NB4 (cell line): ENCODE measurements around the gene COPB2.
"Not testable (repeated sequence)": the region's sequence is repeated elsewhere in the genome, so short reads cannot be mapped to it uniquely, and the experiment has no call there.

Experiments used
- DNase-seq: peaks from one replicate; pipeline ENCODE4 v3.0.0; 2010; ENCODE audit warnings: low read depth
- H3K4me3 ChIP-seq: one replicate; pipeline ENCODE4 v1.5.1; 2011; ENCODE audit warnings: mild to moderate bottlenecking, low read depth, low read length, moderate library complexity
- MYC ChIP-seq: IDR thresholded peaks from 2 replicates; pipeline ENCODE4 v1.6.1; 2011; ENCODE audit warnings: low read depth, low read length
- POLR2A ChIP-seq: IDR thresholded peaks from 2 replicates; pipeline ENCODE4 v1.6.1; 2011; ENCODE audit warnings: mild to moderate bottlenecking; ENCODE audit not compliant: insufficient read length; ENCODE audit errors: extremely low read depth
- TF ChIP-seq, protein P1 (sequence below): IDR thresholded peaks from one replicate; pipeline ENCODE4 v1.5.1; 2012; ENCODE audit warnings: low read depth, low read length
- TF ChIP-seq, protein P2 (sequence below): IDR thresholded peaks from 2 replicates; pipeline ENCODE4 v1.6.1; 2011; ENCODE audit warnings: low read depth, low read length

The COPB2 gene

DNA sequence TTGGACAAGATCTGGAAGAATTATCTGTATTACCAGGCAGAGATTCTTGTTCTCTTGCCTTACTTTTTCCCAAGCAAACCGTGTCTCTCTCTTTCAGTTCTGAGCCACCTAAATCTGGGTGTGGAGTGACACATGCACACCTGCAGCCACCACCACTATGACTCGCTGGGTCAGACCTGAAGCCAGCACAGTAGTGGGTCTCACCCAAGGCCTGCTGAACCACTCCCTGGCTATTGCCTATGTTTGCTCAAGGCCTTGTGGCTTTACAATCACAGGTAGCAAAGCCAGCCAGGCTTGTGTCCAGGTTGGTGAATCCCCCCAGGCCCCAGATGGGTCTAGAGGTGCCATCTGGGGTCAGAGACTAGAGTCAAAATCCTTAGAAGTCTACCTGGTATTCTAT lies 28.7 kb upstream of the COPB2 start:
- H3K4me3 ChIP-seq: no peak overlapping the region
- no peak for TF ChIP-seq POLR2A
- TF ChIP-seq, protein P1, sequence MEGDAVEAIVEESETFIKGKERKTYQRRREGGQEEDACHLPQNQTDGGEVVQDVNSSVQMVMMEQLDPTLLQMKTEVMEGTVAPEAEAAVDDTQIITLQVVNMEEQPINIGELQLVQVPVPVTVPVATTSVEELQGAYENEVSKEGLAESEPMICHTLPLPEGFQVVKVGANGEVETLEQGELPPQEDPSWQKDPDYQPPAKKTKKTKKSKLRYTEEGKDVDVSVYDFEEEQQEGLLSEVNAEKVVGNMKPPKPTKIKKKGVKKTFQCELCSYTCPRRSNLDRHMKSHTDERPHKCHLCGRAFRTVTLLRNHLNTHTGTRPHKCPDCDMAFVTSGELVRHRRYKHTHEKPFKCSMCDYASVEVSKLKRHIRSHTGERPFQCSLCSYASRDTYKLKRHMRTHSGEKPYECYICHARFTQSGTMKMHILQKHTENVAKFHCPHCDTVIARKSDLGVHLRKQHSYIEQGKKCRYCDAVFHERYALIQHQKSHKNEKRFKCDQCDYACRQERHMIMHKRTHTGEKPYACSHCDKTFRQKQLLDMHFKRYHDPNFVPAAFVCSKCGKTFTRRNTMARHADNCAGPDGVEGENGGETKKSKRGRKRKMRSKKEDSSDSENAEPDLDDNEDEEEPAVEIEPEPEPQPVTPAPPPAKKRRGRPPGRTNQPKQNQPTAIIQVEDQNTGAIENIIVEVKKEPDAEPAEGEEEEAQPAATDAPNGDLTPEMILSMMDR: no peak
- TF ChIP-seq MYC: no peak
- TF ChIP-seq, protein P2, sequence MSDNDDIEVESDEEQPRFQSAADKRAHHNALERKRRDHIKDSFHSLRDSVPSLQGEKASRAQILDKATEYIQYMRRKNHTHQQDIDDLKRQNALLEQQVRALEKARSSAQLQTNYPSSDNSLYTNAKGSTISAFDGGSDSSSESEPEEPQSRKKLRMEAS: no peak
- DNase-seq: no peak

DNA sequence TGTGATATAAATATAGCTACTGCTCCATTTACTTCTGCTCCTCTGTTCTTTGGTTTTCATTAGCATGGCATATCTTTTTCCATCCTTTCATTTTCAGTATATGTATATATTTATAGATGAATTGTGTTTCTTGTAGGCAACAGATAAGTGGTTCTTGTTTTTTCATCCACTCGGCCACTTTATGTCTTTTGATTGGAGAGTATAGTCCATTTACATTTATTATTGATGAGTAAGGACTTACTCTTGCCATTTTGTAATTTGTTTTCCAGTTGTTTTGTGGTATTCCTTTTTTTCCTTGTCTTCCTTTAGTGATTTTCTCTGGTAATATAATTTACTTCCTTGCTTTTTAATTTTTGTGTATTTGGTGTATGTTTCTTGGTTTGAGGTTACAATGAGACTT lies 26.8 kb upstream of the COPB2 start:
- TF ChIP-seq, protein P1: no peak
- TF ChIP-seq POLR2A (no peak), MYC (no peak)
- TF ChIP-seq, protein P2: no peak
- no peak for DNase-seq
- no peak overlapping the region for H3K4me3 ChIP-seq

DNA sequence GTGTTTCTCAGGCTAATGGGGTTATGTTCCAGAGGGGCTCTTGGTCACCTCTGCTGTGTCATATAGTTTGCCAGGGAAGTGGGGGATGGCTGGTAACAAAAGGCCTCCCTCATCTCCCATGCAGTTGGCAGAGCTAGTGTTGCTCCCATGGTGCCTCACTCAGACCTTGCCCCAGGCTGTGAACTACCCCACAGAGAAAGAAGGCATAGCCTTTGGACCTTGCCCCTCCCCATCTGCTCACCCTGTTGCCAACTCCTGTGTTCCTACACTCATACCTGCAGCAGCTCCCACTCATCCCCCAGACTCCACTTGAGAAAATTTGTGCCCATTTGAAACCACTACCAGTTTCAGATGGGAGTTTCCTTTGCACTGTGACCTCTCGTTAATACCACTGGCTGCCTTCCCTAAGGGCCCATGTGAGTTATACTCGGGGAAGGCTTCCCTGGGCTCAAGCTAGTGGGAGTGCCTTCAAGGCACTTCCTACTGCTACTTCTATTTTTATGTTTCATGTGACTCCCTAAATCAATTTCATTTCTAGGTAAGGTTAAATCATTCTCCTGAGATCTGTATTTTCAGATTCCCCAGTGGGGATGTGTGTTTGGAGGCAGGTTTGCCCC lies 25.3 kb upstream of the COPB2 start:
- DNase-seq: no peak
- no peak overlapping the region for H3K4me3 ChIP-seq
- TF ChIP-seq, protein P1: no peak
- TF ChIP-seq POLR2A (no peak), MYC (no peak)
- TF ChIP-seq, protein P2: no peak

DNA sequence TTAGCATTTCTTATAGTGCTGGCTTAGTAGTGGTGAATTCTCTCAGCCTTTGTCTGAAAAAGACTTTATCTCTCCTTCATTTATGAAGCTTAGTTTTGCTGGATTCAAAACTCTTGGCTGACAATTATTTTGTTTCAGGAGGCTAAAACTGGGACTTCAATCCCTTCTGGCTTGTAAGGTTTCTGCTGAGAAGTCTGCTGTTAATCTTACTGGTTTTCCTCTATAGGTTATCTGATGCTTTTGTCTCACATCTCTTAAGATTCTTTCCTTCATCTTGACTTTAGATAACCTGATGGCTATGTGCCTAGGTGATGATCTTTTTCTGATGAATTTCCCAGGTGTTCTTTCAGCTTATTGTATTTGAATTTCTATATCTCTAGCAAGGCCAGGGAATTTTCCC lies 23.4 kb upstream of the COPB2 start:
- DNase-seq, H3K4me3 ChIP-seq: not testable (repeated sequence)

DNA sequence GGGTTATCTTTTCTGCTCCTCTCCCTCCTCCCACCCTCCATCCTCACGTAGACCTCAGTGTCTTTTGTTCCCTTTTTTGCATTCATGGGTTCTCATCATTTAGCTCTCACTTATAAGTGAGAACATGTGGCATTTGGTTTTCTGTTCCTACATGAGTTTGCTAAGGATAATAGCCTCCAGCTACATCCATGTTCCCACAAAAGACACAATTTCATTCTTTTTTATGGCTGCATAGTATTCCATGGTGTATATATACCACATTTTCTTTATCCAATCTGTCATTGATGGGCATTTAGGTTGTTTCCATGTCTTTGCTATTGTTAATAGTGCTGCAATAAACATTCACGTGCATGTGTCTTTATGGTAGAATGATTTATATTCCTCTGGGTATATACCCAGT lies 11.7 kb upstream of the COPB2 start:
- DNase-seq, H3K4me3 ChIP-seq: not testable (repeated sequence)

DNA sequence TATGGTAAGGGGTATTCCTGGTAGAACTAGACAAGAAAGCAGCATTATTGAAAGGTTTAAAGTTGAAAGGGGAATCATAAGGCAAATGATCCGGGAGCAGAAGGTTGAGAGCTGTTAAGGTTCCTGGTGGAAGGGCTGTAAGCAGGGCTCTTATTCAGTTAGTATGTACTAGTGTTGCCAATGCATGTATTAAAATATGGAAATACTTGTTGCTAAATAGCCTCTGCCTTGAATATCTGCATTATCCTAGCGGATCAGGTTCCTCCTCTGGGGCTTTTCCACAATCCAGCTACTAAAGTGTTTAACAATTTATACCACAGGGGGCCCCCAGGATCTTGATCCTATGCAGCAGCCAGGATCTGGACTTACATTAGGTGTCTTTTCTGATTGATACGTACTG lies 7.3 kb upstream of the COPB2 start:
- no peak for DNase-seq

DNA sequence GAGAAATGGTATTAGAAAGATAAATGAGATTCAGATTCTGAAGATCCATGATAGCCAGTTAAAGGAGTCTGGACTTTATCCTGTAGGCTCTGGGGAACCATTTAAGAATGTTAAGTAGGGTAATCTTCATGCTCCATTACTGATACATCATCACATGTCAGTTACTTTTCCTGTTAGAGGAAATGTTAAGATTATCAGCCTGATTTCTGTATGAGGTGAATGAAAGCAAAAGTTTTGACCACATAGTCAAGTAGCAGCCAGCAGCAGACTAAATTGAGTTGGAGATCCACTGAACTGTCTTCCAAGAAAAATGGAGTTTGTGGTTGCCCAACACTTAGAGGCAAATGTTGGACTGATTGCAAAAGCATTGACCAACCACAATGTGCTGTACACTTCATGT lies 4.7 kb upstream of the COPB2 start:
- TF ChIP-seq, protein P1: no peak
- no peak for TF ChIP-seq POLR2A
- TF ChIP-seq, protein P2: no peak
- no peak overlapping the region for H3K4me3 ChIP-seq
- peak; percentile 29 for DNase-seq

More for the DNA sequence above, 7.3 kb upstream of the COPB2 start:
- TF ChIP-seq, protein P1: no peak
- TF ChIP-seq MYC (no peak), POLR2A (no peak)
- TF ChIP-seq, protein P2: no peak
- no peak overlapping the region for H3K4me3 ChIP-seq
